Measurements from ENCODE around the gene KLF14. TPM values are rescaled to one million over a fixed set of nuclear protein-coding genes. Genes with fewer than 3 reads are reported as not detected.

Gene KLF14
- total and polyA plus RNA-seq, 2 of the 4 experiments (the other 2 are of a cell fraction), result 0.05 TPM; not detected in 1

DNA sequence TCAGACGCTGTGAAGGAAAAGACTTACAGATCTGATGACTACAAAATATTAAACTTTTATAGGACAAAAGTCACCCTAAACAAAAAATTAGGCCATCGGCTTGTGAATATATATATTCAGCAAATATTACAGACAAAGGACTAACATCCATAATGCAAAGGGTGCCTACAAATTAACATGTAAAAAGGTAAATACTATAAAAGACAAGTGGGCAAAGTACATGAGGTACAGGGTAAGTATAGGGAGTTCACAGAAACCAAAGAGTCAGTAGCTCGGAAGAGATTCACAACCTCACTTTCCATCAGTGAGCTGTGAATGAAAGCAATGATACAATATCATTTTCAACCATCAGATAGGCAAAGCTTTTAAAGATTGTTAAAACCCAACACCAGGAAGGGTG is 16.7 kb upstream of the KLF14 start:
- ATAC-seq (ENCODE audit: low read depth), result no peak
- CTCF ChIA-PET, result no interaction called here

More for the DNA sequence above, 16.7 kb upstream of the KLF14 start:
- Histone ChIP-seq H4K91ac (ENCODE audit: insufficient read depth, low read depth, low read length) (no peak overlapping the region), H3K9me1 (ENCODE audit: insufficient read depth, low read length) (no peaks in the 10 kb centered on the region), H3K56ac (ENCODE audit: extremely low read depth, insufficient read depth, low read length) (no peak overlapping the region), H3K4me1 (ENCODE audit: control insufficient read depth, insufficient read depth, low read length) (no peaks in the 10 kb centered on the region), H3K18ac (ENCODE audit: low read depth, low read length) (no peak overlapping the region), H3K9ac (ENCODE audit: low read depth, low read length) (no peak overlapping the region), H2BK20ac (ENCODE audit: low read depth, low read length) (no peak overlapping the region), H3K4me3 (ENCODE audit: insufficient read depth, low read depth, low read length) (no peak overlapping the region), H4K20me1 (ENCODE audit: insufficient read depth, low read length) (no peaks in the 10 kb centered on the region), H3K79me1 (ENCODE audit: low read depth in 1 of 2, low read length in 2 of 2) (no peaks in the 10 kb centered on the region), H2BK5ac (ENCODE audit: low read depth, low read length, poor library complexity, severe bottlenecking) (no peak overlapping the region), H2AFZ (replicated peaks; ENCODE audit: low read length, poor library complexity) (no peak overlapping the region), H3K4me2 (ENCODE audit: low read depth, low read length) (no peak overlapping the region), H3K9me3 (ENCODE audit: control insufficient read depth, insufficient read depth, low read length) (no peaks in the 10 kb centered on the region), H3K27me3 (ENCODE audit: control insufficient read depth, insufficient read depth, low read length) (peaks cover 41% of the 10 kb centered on the region), H4K8ac (ENCODE audit: low read depth in 2 of 2, low read length in 2 of 2) (no peak overlapping the region), H3K27ac (ENCODE audit: insufficient read depth, low read length) (no peak overlapping the region), H2BK120ac (ENCODE audit: low read depth, low read length) (no peak overlapping the region), H3K4ac (ENCODE audit: low read depth, low read length) (no peak overlapping the region), H4K5ac (ENCODE audit: low read depth, low read length) (no peak overlapping the region), H3K23ac (ENCODE audit: low read depth, low read length) (no peak overlapping the region), H2BK15ac (ENCODE audit: low read depth, low read length) (no peak overlapping the region), H2AK9ac (replicated peaks; ENCODE audit: low read depth, low read length, poor library complexity) (no peak overlapping the region), H2AK5ac (ENCODE audit: low read depth, low read length) (no peak overlapping the region), H3K36me3 (ENCODE audit: control insufficient read depth, insufficient read depth, low read length) (no peaks in the 10 kb centered on the region), H3K14ac (replicated peaks; ENCODE audit: low read depth, low read length) (no peak overlapping the region)
- in situ Hi-C loops (cut with MboI; ENCODE audit: low sequenced_read_pairs) (loop anchor here (10.0 kb wide), 1 partner anchor 676 kb away; the partner anchor contains the start of gene KLHDC10), intact Hi-C loops (cut with micrococcal nuclease) (no loop called here), dilution Hi-C loops (cut with HindIII; ENCODE audit: low sequenced_read_pairs, unreplicated experiment) (no loop called here)
- WGBS, 2 experiments (ENCODE audit: extremely low coverage in 2 of 2, insufficient read length in 1 of 2), result no CpG with 5 or more reads among the region's 3 CpGs
- no peak for DNase-seq
- POLR2A ChIA-PET (ENCODE audit: unreplicated experiment), result no interaction called here
- no TSS peak for BruUV-seq (replicated peaks)
- TF ChIP-seq MAZ (IDR thresholded peaks at IDR 0.05; ENCODE audit: borderline replicate concordance, low read depth, low read length), result no peak
- no peak for TF ChIP-seq SMC3 (IDR thresholded peaks at IDR 0.05; ENCODE audit: low read depth, low read length)
- TF ChIP-seq, protein P1, sequence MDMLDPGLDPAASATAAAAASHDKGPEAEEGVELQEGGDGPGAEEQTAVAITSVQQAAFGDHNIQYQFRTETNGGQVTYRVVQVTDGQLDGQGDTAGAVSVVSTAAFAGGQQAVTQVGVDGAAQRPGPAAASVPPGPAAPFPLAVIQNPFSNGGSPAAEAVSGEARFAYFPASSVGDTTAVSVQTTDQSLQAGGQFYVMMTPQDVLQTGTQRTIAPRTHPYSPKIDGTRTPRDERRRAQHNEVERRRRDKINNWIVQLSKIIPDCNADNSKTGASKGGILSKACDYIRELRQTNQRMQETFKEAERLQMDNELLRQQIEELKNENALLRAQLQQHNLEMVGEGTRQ (IDR thresholded peaks at IDR 0.05; ENCODE audit: low read depth, low read length), result no peak
